ENCODE data around the gene OXNAD1.

Gene OXNAD1

GRCh38 chr3:16279010-16279801 lies 14.2 kb downstream of the OXNAD1 start:
- DNase-seq (ENCODE audit: low read depth in 2 of 2): no peak

DNA sequence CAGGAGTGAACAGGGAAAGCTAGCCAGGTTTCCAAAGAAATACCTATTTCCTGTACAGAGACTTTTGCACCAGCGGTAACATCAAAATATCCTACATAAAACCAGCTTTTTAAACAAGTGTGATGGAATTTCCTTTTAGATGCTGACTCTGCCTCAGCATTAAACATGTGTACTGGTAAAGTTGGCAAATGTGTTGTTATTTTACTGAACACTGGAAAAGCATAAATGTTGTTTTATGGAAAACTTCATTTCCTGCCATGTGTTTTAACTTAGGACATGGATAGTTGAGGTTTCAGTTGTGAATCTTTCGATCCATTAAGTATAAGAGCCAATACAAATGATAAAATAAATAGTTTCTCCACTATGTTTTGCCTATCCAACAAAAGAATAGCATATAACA lies 15.7 kb downstream of the OXNAD1 start:
- DNase-seq (ENCODE audit: low read depth in 2 of 2): peak; percentile 36 to 41

- no peak for DNase-seq (ENCODE audit: low read depth in 2 of 2)
Observed at GRCh38 chr3:16284633-16285032, 19.6 kb downstream of the OXNAD1 start.

GRCh38 chr3:16286161-16286560 lies 21.1 kb downstream of the OXNAD1 start:
- no peak for DNase-seq (ENCODE audit: low read depth in 2 of 2)

- DNase-seq (ENCODE audit: low read depth in 2 of 2): no peak
Observed at GRCh38 chr3:16286751-16287543, 21.9 kb downstream of the OXNAD1 start.

GRCh38 chr3:16288664-16289063 lies 23.7 kb downstream of the OXNAD1 start:
- no peak for DNase-seq (ENCODE audit: low read depth in 2 of 2)

- no peak for DNase-seq (ENCODE audit: low read depth in 2 of 2)
Observed at GRCh38 chr3:16289144-16289889, 24.3 kb downstream of the OXNAD1 start.

- no peak for DNase-seq (ENCODE audit: low read depth in 2 of 2)
Observed at GRCh38 chr3:16290007-16290826, 25.2 kb downstream of the OXNAD1 start.

GRCh38 chr3:16290827-16291196 lies 25.8 kb downstream of the OXNAD1 start:
- no peak for DNase-seq (ENCODE audit: low read depth in 2 of 2)

- no peak for DNase-seq (ENCODE audit: low read depth in 2 of 2)
Observed at GRCh38 chr3:16294844-16295243, 29.8 kb downstream of the OXNAD1 start.

- no peak for DNase-seq (ENCODE audit: low read depth in 2 of 2)
Observed at GRCh38 chr3:16295298-16295890, 30.4 kb downstream of the OXNAD1 start.

DNA sequence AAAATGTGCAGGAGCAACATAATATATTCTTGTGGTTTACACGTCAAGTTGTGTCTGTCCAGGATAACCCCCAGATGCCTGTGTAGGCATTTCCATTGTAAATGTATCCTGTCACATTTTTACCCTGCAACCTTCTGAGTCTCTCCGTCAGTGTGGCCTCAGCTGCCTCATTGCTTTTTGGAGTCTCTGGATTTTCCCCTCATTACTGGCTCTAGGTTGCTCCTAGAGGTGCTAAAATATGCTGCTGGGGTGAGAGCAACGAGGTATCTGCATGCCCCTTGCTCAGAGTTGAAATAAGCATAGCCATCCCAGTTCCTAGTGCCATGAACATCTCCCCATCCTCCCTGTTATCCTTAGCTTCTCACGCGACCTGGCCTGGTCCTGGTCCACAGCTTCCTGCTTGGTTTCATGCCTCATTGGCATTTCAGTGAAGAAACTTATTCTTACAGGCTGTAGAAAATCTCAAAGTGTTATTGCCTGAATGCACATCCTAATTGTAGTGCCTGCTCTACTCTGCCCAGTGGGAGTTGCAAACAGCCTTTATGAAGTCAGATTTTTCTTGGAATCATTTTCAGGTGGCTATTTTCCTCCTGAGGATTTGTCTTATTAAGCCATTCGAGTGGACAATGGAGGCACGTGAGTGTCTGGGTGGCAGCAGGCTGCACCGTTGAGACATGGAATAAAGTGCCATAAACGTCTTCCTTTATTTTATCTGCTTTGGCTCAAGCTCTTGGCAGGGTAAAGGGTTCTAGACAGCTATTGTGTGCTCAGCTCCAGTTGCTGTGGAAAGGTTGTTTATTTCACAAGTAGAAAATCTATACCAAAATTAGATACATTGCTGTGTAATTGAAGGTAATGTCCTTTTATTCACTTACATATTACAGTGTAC lies 33.2 kb downstream of the OXNAD1 start:
- no peak for DNase-seq (ENCODE audit: low read depth in 2 of 2)

- DNase-seq (ENCODE audit: low read depth in 2 of 2): no peak
Observed at GRCh38 chr3:16298891-16299290, 33.9 kb downstream of the OXNAD1 start.

GRCh38 chr3:16299746-16300145 lies 34.7 kb downstream of the OXNAD1 start:
- DNase-seq (ENCODE audit: low read depth in 2 of 2): no peak

DNA sequence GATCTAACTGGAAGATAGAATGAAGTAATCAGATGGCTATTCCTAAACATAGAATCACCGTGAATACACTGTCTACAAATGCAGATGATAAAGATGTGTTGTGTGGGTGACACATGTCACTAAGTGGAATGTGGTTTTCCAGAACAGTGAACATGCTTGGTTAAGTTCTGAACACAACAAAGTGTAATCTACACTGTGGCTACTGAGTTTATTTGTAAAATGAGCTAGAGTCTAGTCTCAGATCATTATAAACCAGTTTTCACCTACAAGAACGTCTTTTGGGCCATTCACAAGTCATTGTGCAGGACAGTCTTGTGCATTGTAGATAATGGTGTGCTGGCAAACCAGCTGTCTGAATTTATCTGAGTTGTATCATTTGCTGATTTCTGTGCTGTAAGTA lies 35.3 kb downstream of the OXNAD1 start:
- DNase-seq (ENCODE audit: low read depth in 2 of 2): no peak

DNA sequence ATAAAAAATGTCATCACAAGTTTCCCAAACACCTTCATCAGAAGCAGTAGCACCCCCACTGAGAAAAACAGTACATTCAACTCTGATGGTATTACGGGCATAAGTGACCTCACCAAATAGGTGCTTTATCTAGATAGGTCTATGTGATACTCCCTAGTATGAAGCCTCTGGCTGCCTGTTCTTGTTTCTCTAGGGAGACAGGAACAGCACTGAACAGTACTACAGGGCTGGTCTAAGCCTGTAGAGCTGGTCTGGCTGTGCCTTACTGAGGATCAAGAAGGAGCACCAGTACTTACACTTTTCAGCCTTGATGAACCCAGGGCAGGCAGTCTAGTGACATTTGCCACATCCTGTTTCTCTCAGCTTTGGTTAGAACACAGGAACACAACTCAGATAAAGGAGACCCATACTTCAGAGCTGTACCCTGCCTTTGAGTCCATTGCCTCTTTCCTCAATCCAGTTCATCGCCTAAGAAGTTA lies 35.9 kb downstream of the OXNAD1 start:
- no peak for DNase-seq (ENCODE audit: low read depth in 2 of 2)

- no peak for DNase-seq (ENCODE audit: low read depth in 2 of 2)
Observed at GRCh38 chr3:16301507-16301906, 36.5 kb downstream of the OXNAD1 start.

GRCh38 chr3:16302082-16302631 lies 37.1 kb downstream of the OXNAD1 start:
- no peak for DNase-seq (ENCODE audit: low read depth in 2 of 2)

- no peak for DNase-seq (ENCODE audit: low read depth in 2 of 2)
Observed at GRCh38 chr3:16303037-16303575, 38.1 kb downstream of the OXNAD1 start.

Measured in fibroblast of skin of left biceps (primary cell).